ENCODE measurements around the gene ARHGAP45. TPM values are rescaled to one million over a fixed set of nuclear protein-coding genes. Genes with fewer than 3 reads are reported as not detected.

ARHGAP45 gene
- total RNA-seq, 4 donors from 2014 or later: 82.6 to 187 (median 118) TPM

GRCh38 chr19:1082928-1083816 is 16.2 kb downstream of the ARHGAP45 start:
- H3K27me3 ChIP-seq: no peaks in the 10 kb centered on the region
- no peaks in the 10 kb centered on the region for H3K9me3 ChIP-seq
- peaks cover 0 to 40% (median 0%) of the 10 kb centered on the region in 3 donors for H3K36me3 ChIP-seq
- H3K4me3 ChIP-seq: peak overlapping the region in 3 of 4 donors; percentile 14 to 59 (median 56)
- H3K4me1 ChIP-seq: peaks cover 0 to 45% (median 27%) of the 10 kb centered on the region in 4 donors
- TF ChIP-seq CTCF (IDR thresholded peaks at IDR 0.05) (no peak), POLR2A (IDR thresholded peaks at IDR 0.05) (no peak)
- no peak for DNase-seq
- H3K27ac ChIP-seq: peak overlapping the region; percentile 55 to 87 (median 70)

GRCh38 chr19:1084024-1084868 is 17.3 kb downstream of the ARHGAP45 start:
- DNase-seq: no peak
- Histone ChIP-seq H3K36me3 (peaks cover 0 to 50% (median 0%) of the 10 kb centered on the region in 3 donors), H3K4me1 (peaks cover 0 to 43% (median 38%) of the 10 kb centered on the region in 4 donors), H3K9me3 (no peaks in the 10 kb centered on the region), H3K4me3 (no peak overlapping the region), H3K27ac (peak overlapping the region in 1 of 4 donors; percentile 32), H3K27me3 (no peaks in the 10 kb centered on the region)
- TF ChIP-seq POLR2A (IDR thresholded peaks at IDR 0.05): no peak
- TF ChIP-seq CTCF (IDR thresholded peaks at IDR 0.05): no peak

- Histone ChIP-seq H3K4me1 (peaks cover 0 to 41% (median 37%) of the 10 kb centered on the region in 4 donors), H3K4me3 (no peak overlapping the region), H3K9me3 (no peaks in the 10 kb centered on the region), H3K27ac (peak overlapping the region in 1 of 4 donors; percentile 32), H3K36me3 (peaks cover 0 to 55% (median 0%) of the 10 kb centered on the region in 3 donors), H3K27me3 (no peaks in the 10 kb centered on the region)
- no peak for DNase-seq
- TF ChIP-seq POLR2A (IDR thresholded peaks at IDR 0.05) (no peak), CTCF (IDR thresholded peaks at IDR 0.05) (no peak)
Observed at GRCh38 chr19:1085053-1085658, 18.2 kb downstream of the ARHGAP45 start.

- Histone ChIP-seq H3K4me3 (no peak overlapping the region), H3K27me3 (no peaks in the 10 kb centered on the region), H3K27ac (peak overlapping the region in 1 of 4 donors; percentile 42), H3K4me1 (peaks cover 0 to 41% (median 37%) of the 10 kb centered on the region in 4 donors), H3K36me3 (peaks cover 0 to 54% (median 0%) of the 10 kb centered on the region in 3 donors), H3K9me3 (no peaks in the 10 kb centered on the region)
- TF ChIP-seq POLR2A (IDR thresholded peaks at IDR 0.05) (no peak), CTCF (IDR thresholded peaks at IDR 0.05) (no peak)
- no peak for DNase-seq
Observed at GRCh38 chr19:1085676-1086442, 18.9 kb downstream of the ARHGAP45 start.

Measured in Peyer's patch (tissue), 4 donors.